ENCODE data around the gene PRDM16. TPM values are rescaled to one million over a fixed set of nuclear protein-coding genes. Genes with fewer than 3 reads are reported as not detected.

PRDM16 gene
- total RNA-seq, 4 donors from 2014 or later, result 15.7 to 54.3 (median 27.6) TPM

DNA sequence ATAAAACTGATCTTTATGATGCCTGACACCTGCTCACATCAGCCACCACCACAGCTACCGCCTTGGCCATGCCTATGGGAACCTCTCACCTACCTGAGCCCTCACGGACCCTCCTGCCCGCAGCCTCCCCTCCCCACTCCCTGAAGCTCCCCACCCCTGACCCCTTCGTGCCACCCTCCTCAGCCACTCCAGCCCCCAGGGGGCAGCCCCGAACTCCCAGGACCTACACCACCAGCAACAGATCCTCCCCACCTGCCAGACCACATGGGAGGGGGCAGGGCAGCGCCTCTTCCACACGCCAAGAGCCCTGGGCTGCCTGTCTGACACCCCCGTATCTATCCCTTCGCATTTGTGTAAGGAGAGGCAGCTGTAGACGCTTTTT, 371.3 kb downstream of the PRDM16 start:
- Histone ChIP-seq H3K9me3 (no peaks in the 10 kb centered on the region), H3K4me1 (no peaks in the 10 kb centered on the region), H3K27ac (no peak overlapping the region), H3K4me3 (replicated peaks in 1 of 3) (no peak overlapping the region), H3K27me3 (no peaks in the 10 kb centered on the region), H3K36me3 (no peaks in the 10 kb centered on the region)
- intact Hi-C loops (cut with DNase I), result no loop called here
- TF ChIP-seq, protein P1, sequence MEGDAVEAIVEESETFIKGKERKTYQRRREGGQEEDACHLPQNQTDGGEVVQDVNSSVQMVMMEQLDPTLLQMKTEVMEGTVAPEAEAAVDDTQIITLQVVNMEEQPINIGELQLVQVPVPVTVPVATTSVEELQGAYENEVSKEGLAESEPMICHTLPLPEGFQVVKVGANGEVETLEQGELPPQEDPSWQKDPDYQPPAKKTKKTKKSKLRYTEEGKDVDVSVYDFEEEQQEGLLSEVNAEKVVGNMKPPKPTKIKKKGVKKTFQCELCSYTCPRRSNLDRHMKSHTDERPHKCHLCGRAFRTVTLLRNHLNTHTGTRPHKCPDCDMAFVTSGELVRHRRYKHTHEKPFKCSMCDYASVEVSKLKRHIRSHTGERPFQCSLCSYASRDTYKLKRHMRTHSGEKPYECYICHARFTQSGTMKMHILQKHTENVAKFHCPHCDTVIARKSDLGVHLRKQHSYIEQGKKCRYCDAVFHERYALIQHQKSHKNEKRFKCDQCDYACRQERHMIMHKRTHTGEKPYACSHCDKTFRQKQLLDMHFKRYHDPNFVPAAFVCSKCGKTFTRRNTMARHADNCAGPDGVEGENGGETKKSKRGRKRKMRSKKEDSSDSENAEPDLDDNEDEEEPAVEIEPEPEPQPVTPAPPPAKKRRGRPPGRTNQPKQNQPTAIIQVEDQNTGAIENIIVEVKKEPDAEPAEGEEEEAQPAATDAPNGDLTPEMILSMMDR (IDR thresholded peaks at IDR 0.05), result no peak
- TF ChIP-seq POLR2A (IDR thresholded peaks at IDR 0.05), result no peak
- DNase-seq, result no peak
- WGBS, 2 donors, result 42 to 47% methylated on average over 6 to 10 of the region's 10 CpGs

DNA sequence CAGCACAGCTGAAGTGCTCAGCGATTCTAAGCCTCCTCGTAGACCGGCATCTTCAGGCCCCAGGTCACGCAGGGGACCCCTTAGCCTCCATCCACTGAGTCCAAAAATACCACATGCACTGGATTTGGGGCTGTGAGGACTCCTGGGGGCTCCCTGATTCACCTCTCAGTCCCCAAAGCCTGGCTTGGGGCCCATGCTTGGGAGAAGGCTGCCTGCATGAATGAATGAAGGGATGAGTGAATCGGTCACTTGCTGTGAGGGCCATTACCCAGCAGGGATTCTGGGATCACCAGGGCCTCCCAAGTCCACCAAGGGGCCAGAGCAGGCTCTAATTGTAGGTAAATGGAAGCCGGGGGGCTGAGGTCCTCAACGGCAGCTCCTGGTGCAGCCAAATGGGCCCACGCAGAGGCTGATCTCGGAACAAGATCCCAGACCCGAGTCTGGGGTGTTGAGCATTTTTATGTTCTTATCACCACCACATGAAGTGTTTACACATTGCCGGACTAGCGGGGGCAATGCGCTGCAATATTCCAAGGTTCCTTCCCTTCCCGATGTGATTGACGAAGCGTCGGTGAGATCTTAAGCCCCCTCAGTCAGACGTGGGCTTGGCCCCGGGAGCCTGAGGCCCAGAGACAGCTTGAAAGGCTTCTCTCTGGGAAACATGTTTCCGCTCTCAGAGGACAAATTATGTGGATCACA, 371.9 kb downstream of the PRDM16 start:
- no peak for DNase-seq
- Histone ChIP-seq H3K36me3 (no peaks in the 10 kb centered on the region), H3K4me1 (no peaks in the 10 kb centered on the region), H3K27ac (no peak overlapping the region), H3K4me3 (replicated peaks in 1 of 3) (no peak overlapping the region), H3K27me3 (no peaks in the 10 kb centered on the region), H3K9me3 (no peaks in the 10 kb centered on the region)
- TF ChIP-seq POLR2A (IDR thresholded peaks at IDR 0.05), result no peak
- TF ChIP-seq, protein P1 (IDR thresholded peaks at IDR 0.05), result no peak
- intact Hi-C loops (cut with DNase I), result no loop called here
- WGBS, 2 donors, result 68 to 70% methylated on average over 20 of the region's 20 CpGs

DNA sequence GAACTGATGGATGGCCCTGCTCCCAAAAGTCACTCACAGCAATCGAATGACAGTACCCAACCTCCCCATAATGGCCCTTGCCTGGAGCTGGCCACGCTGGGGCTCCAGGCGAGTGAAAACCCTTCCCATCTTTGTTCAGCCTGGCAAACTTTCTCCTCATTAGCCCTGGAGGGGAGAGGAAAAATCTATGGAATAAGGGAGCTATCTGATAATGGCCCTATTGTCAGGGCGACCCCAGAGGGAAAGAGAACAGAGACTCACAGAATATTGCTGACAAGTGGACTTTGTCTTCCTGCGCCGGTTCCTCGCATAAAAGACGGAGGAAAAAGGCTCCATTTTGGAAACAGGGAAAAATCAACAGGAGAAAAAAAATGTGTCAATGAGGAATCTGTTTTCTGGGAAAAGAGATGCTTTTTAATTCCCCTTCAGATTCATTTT, 372.4 kb downstream of the PRDM16 start:
- Histone ChIP-seq H3K9me3 (no peaks in the 10 kb centered on the region), H3K36me3 (no peaks in the 10 kb centered on the region), H3K27ac (no peak overlapping the region), H3K27me3 (no peaks in the 10 kb centered on the region), H3K4me1 (no peaks in the 10 kb centered on the region), H3K4me3 (replicated peaks in 1 of 3) (no peak overlapping the region)
- 79% methylated on average over 8 of the region's 8 CpGs for whole genome bisulfite sequencing, 2 donors
- intact Hi-C loops (cut with DNase I), result no loop called here
- DNase-seq, result no peak
- TF ChIP-seq POLR2A (IDR thresholded peaks at IDR 0.05), result no peak
- TF ChIP-seq, protein P1 (IDR thresholded peaks at IDR 0.05), result no peak

DNA sequence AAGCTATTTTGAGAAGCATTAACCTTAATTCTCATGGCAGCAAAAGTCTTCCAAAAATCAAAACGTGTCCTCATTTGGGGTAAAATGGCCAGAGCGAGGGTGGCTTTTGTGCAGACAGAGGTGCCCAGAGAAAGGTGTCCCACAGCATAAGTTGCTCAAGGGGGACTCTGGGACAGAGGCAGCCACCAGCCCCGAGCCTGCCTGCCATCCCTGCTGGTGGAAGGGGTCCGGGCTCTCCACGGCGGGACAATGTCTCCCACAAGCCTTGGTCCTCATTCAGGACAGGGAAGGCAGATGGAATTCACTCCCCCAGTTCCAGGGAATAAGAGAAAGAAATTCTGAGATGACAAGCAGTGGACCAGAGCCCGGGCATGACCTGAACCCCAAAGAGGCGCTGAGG, 372.9 kb downstream of the PRDM16 start:
- no peak overlapping the region for H3K27ac ChIP-seq

DNA sequence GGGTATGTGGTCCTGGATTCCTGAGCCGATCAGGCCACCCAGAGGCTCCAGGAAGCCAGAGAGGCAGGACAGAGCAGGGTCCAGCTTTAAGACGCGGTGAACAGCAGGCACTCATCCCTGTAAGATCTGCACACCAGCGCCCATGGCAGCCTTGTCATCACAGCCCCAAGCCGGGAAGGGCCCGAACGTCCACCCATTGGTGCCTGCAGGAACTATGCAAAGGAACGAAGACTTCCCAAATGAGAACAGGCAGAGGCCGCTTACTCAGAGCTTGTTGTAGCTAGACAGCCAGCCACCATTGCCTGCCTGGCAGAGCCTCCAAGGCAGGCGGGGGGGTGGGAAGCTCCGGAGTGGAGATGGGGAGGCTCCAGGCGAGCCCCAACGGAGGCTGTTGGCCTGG, 373.3 kb downstream of the PRDM16 start:
- DNase-seq, result no peak
- no peaks in the 10 kb centered on the region for H3K9me3 ChIP-seq
- H3K4me3 ChIP-seq (replicated peaks in 1 of 3), result no peak overlapping the region
- WGBS, 2 donors, result 82 to 90% methylated on average over 12 to 13 of the region's 13 CpGs
- no peak overlapping the region for H3K27ac ChIP-seq
- TF ChIP-seq, protein P1 (IDR thresholded peaks at IDR 0.05), result no peak
- no peak for TF ChIP-seq POLR2A (IDR thresholded peaks at IDR 0.05)
- intact Hi-C loops (cut with DNase I), result no loop called here
- no peaks in the 10 kb centered on the region for H3K36me3 ChIP-seq
- no peaks in the 10 kb centered on the region for H3K4me1 ChIP-seq
- no peaks in the 10 kb centered on the region for H3K27me3 ChIP-seq

More for the DNA sequence above, 372.9 kb downstream of the PRDM16 start:
- H3K27me3 ChIP-seq, result no peaks in the 10 kb centered on the region
- 81 to 82% methylated on average over 7 to 8 of the region's 8 CpGs for WGBS, 2 donors
- no peaks in the 10 kb centered on the region for H3K36me3 ChIP-seq
- intact Hi-C loops (cut with DNase I), result no loop called here
- no peak overlapping the region for H3K4me3 ChIP-seq (replicated peaks in 1 of 3)
- no peaks in the 10 kb centered on the region for H3K9me3 ChIP-seq
- DNase-seq, result no peak
- H3K4me1 ChIP-seq, result no peaks in the 10 kb centered on the region
- TF ChIP-seq, protein P1 (IDR thresholded peaks at IDR 0.05), result no peak
- TF ChIP-seq POLR2A (IDR thresholded peaks at IDR 0.05), result no peak

All from thyroid gland (tissue), 4 donors.